ENCODE results near the gene EME1.

GRCh38 chr17:50359005-50359699, 13.9 kb upstream of the EME1 start:
- no peak for TF ChIP-seq CTCF (IDR thresholded peaks at IDR 0.05; ENCODE audit: low read length)
- no peak for TF ChIP-seq EZH2 (IDR thresholded peaks at IDR 0.05; ENCODE audit: borderline replicate concordance, low read length)

All from OCI-LY1 (cell line).